ENCODE data around the gene PATJ.
"Not testable (repeated sequence)": the region's sequence is repeated elsewhere in the genome, so short reads cannot be mapped to it uniquely, and the experiment has no call there.

Gene PATJ

GRCh38 chr1:62109124-62109523, 366.8 kb downstream of the PATJ start:
- no peak for DNase-seq

- DNase-seq, result no peak
These were observed 368.0 kb downstream of the PATJ start for GRCh38 chr1:62110198-62110817.

GRCh38 chr1:62111084-62111483, 368.8 kb downstream of the PATJ start:
- DNase-seq, result no peak

GRCh38 chr1:62113507-62113906, 371.2 kb downstream of the PATJ start:
- no peak for DNase-seq

- no peak for DNase-seq
These were observed 374.9 kb downstream of the PATJ start for GRCh38 chr1:62117018-62117750.

- no peak for DNase-seq
These were observed 384.5 kb downstream of the PATJ start for GRCh38 chr1:62126579-62127290.

- DNase-seq, result no peak
These were observed 386.5 kb downstream of the PATJ start for GRCh38 chr1:62128745-62129144.

- peak in 1 of 5 experiments; percentile 46 for DNase-seq
These were observed 388.9 kb downstream of the PATJ start for GRCh38 chr1:62131093-62131725.

- no peak for DNase-seq
These were observed 395.7 kb downstream of the PATJ start for GRCh38 chr1:62138029-62138428.

GRCh38 chr1:62139410-62139809, 397.1 kb downstream of the PATJ start:
- DNase-seq, result no peak

- DNase-seq, result no peak
These were observed 398.4 kb downstream of the PATJ start for GRCh38 chr1:62140666-62141065.

- DNase-seq, result no peak
These were observed 400.2 kb downstream of the PATJ start for GRCh38 chr1:62142496-62142895.

GRCh38 chr1:62144238-62144831, 402.1 kb downstream of the PATJ start:
- peak in 1 of 5 experiments; percentile 41 for DNase-seq

GRCh38 chr1:62159940-62160348, 417.7 kb downstream of the PATJ start:
- DNase-seq, result peak in 1 of 5 experiments; percentile 19

GRCh38 chr1:62161711-62162110, 419.4 kb downstream of the PATJ start:
- DNase-seq, result no peak

GRCh38 chr1:62170380-62170779, 428.1 kb downstream of the PATJ start:
- not testable (repeated sequence) for DNase-seq

- DNase-seq, result peak in 1 of 5 experiments; percentile 48
These were observed 433.4 kb downstream of the PATJ start for GRCh38 chr1:62175568-62176179.

- no peak for DNase-seq
These were observed 434.5 kb downstream of the PATJ start for GRCh38 chr1:62176597-62177312.

GRCh38 chr1:62177621-62178020, 435.3 kb downstream of the PATJ start:
- no peak for DNase-seq

GRCh38 chr1:62178372-62178771, 436.1 kb downstream of the PATJ start:
- no peak for DNase-seq

- DNase-seq, result not testable (repeated sequence)
These were observed 437.8 kb downstream of the PATJ start for GRCh38 chr1:62180054-62180453.

GRCh38 chr1:62180639-62181038, 438.4 kb downstream of the PATJ start:
- DNase-seq, result no peak
